Brain microvascular endothelial cell (primary cell): ENCODE data around the gene FARP1.
"Not testable (repeated sequence)": the region's sequence is repeated elsewhere in the genome, so short reads cannot be mapped to it uniquely, and the experiment has no call there.

Experiments
- DNase-seq: peaks from one replicate; pipeline ENCODE4 v3.0.0-alpha.2; 2020
- H3K27ac ChIP-seq: fragments of 250-450 bp; sonication (Bioruptor Pico); 2 replicates; pipeline ENCODE4 v1.5.1; 2020; ENCODE audit warnings: mild to moderate bottlenecking, moderate library complexity
- H3K27me3 ChIP-seq: fragments of 250-450 bp; sonication (Bioruptor Pico); replicated peaks from 2 replicates; pipeline ENCODE4 v1.5.1; 2020; ENCODE audit warnings: mild to moderate bottlenecking
- H3K36me3 ChIP-seq: fragments of 250-450 bp; sonication (Bioruptor Pico); replicated peaks from 2 replicates; pipeline ENCODE4 v1.5.1; 2020; ENCODE audit warnings: mild to moderate bottlenecking
- H3K4me3 ChIP-seq: 2 replicates; pipeline ENCODE4 v1.5.1; 2011; ENCODE audit warnings: low read depth, mild to moderate bottlenecking, control low read depth, low read length, moderate library complexity
- CTCF ChIP-seq: IDR thresholded peaks from 2 replicates; pipeline ENCODE4 v1.5.1; 2011; ENCODE audit warnings: low read depth, mild to moderate bottlenecking, moderate library complexity, low read length, control low read depth, inconsistent platforms; ENCODE audit errors: missing control alignments
- in situ Hi-C: cut with HindIII; loops from 2 replicates; pipeline ENCODE4 v1.10.0; 2017; ENCODE audit warnings: low sequenced_read_pairs, low pct_ligation_motif_present

The FARP1 gene

GRCh38 chr13:98368019-98368418, 225.1 kb downstream of the FARP1 start:
- H3K36me3 ChIP-seq, result no peaks in the 10 kb centered on the region
- no peak for TF ChIP-seq CTCF
- H3K4me3 ChIP-seq, result no peak overlapping the region
- H3K27ac ChIP-seq, result no peak overlapping the region
- H3K27me3 ChIP-seq, result no peaks in the 10 kb centered on the region
- no peak for DNase-seq
- in situ Hi-C loops, result no loop called here

- in situ Hi-C loops, H3K36me3 ChIP-seq, DNase-seq, H3K27ac ChIP-seq, H3K27me3 ChIP-seq, H3K4me3 ChIP-seq: not testable (repeated sequence)
Measured at GRCh38 chr13:98369520-98369919, 226.6 kb downstream of the FARP1 start.

- in situ Hi-C loops, result no loop called here
- no peak for TF ChIP-seq CTCF
- H3K27me3 ChIP-seq, result no peaks in the 10 kb centered on the region
- DNase-seq, result no peak
- H3K36me3 ChIP-seq, result no peaks in the 10 kb centered on the region
- no peak overlapping the region for H3K27ac ChIP-seq
- no peak overlapping the region for H3K4me3 ChIP-seq
Measured at GRCh38 chr13:98370261-98370660, 227.4 kb downstream of the FARP1 start.

- Histone ChIP-seq H3K4me3 (no peak overlapping the region), H3K36me3 (no peaks in the 10 kb centered on the region), H3K27ac (peak overlapping the region; percentile 19), H3K27me3 (no peaks in the 10 kb centered on the region)
- DNase-seq, result peak; percentile 70
- in situ Hi-C loops, result no loop called here
- TF ChIP-seq CTCF, result no peak
Measured at GRCh38 chr13:98370806-98371515, 228.1 kb downstream of the FARP1 start.

- no peak for TF ChIP-seq CTCF
- in situ Hi-C loops, result no loop called here
- no peaks in the 10 kb centered on the region for H3K27me3 ChIP-seq
Measured at GRCh38 chr13:98371516-98372023, 228.7 kb downstream of the FARP1 start.

GRCh38 chr13:98372876-98373275, 230.0 kb downstream of the FARP1 start:
- TF ChIP-seq CTCF, result no peak
- no peak overlapping the region for H3K27ac ChIP-seq
- H3K27me3 ChIP-seq, result no peaks in the 10 kb centered on the region
- in situ Hi-C loops, result no loop called here
- peak; percentile 37 for DNase-seq
- no peak overlapping the region for H3K4me3 ChIP-seq
- no peaks in the 10 kb centered on the region for H3K36me3 ChIP-seq

More at GRCh38 chr13:98371516-98372023, 228.7 kb downstream of the FARP1 start:
- DNase-seq, result no peak
- H3K27ac ChIP-seq, result no peak overlapping the region
- no peaks in the 10 kb centered on the region for H3K36me3 ChIP-seq
- H3K4me3 ChIP-seq, result no peak overlapping the region
